ENCODE data around the gene PNLIP. TPM values are rescaled to one million over a fixed set of nuclear protein-coding genes. Genes with fewer than 3 reads are reported as not detected.

PNLIP gene
- total RNA-seq, 1 donor from 2014 or later, result not detected

GRCh38 chr10:116602648-116603400, 57.1 kb downstream of the PNLIP start:
- DNase-seq (ENCODE audit: low spot score in 2 of 2), result no peak
- Histone ChIP-seq H3K27me3 (no peaks in the 10 kb centered on the region), H3K4me3 (no peak overlapping the region), H3K4me1 (no peaks in the 10 kb centered on the region), H3K9me3 (no peaks in the 10 kb centered on the region), H3K36me3 (no peaks in the 10 kb centered on the region), H3K27ac (no peak overlapping the region)
- no peak for TF ChIP-seq CTCF (IDR thresholded peaks at IDR 0.05)
- intact Hi-C loops (cut with DNase I), result no loop called here

- no peaks in the 10 kb centered on the region for H3K27me3 ChIP-seq
- DNase-seq (ENCODE audit: low spot score in 2 of 2), result no peak
- H3K36me3 ChIP-seq, result no peaks in the 10 kb centered on the region
- H3K4me3 ChIP-seq, result no peak overlapping the region
- intact Hi-C loops (cut with DNase I), result no loop called here
- no peaks in the 10 kb centered on the region for H3K4me1 ChIP-seq
- no peak overlapping the region for H3K27ac ChIP-seq
- no peak for TF ChIP-seq CTCF (IDR thresholded peaks at IDR 0.05)
- no peaks in the 10 kb centered on the region for H3K9me3 ChIP-seq
These were observed 60.3 kb downstream of the PNLIP start for GRCh38 chr10:116606061-116606483.

- intact Hi-C loops (cut with DNase I), result no loop called here
- TF ChIP-seq CTCF (IDR thresholded peaks at IDR 0.05), result no peak
- Histone ChIP-seq H3K4me1 (no peaks in the 10 kb centered on the region), H3K9me3 (no peaks in the 10 kb centered on the region), H3K4me3 (no peak overlapping the region), H3K27me3 (no peaks in the 10 kb centered on the region), H3K27ac (no peak overlapping the region), H3K36me3 (no peaks in the 10 kb centered on the region)
- DNase-seq (ENCODE audit: low spot score in 2 of 2), result no peak
These were observed 61.6 kb downstream of the PNLIP start for GRCh38 chr10:116607336-116607735.

GRCh38 chr10:116608686-116609594, 63.2 kb downstream of the PNLIP start:
- intact Hi-C loops (cut with DNase I), result no loop called here
- H3K4me1 ChIP-seq, result no peaks in the 10 kb centered on the region
- no peak for TF ChIP-seq CTCF (IDR thresholded peaks at IDR 0.05)
- DNase-seq (ENCODE audit: low spot score in 2 of 2), result no peak
- H3K4me3 ChIP-seq, result no peak overlapping the region
- H3K36me3 ChIP-seq, result no peaks in the 10 kb centered on the region
- H3K9me3 ChIP-seq, result no peaks in the 10 kb centered on the region
- no peak overlapping the region for H3K27ac ChIP-seq
- H3K27me3 ChIP-seq, result no peaks in the 10 kb centered on the region

GRCh38 chr10:116610443-116611152, 64.9 kb downstream of the PNLIP start:
- Histone ChIP-seq H3K27ac (no peak overlapping the region), H3K9me3 (no peaks in the 10 kb centered on the region), H3K4me3 (no peak overlapping the region), H3K27me3 (no peaks in the 10 kb centered on the region), H3K4me1 (no peaks in the 10 kb centered on the region), H3K36me3 (no peaks in the 10 kb centered on the region)
- TF ChIP-seq CTCF (IDR thresholded peaks at IDR 0.05), result no peak
- intact Hi-C loops (cut with DNase I), result no loop called here
- DNase-seq (ENCODE audit: low spot score in 2 of 2), result peak in 1 of 2 donors; percentile 24

Data from ascending aorta (tissue), 2 donors.